Stimulated activated CD4-positive, alpha-beta T cell treated with anti-CD3 and anti-CD28 coated beads, Interleukin-1b, Interleukin-23, amount 100 ng/mL, for 1 hour (primary cell): ENCODE data around the gene SAMD4B.
"Not testable (repeated sequence)": the region's sequence is repeated elsewhere in the genome, so short reads cannot be mapped to it uniquely, and the experiment has no call there.

Source experiments
- DNase-seq, 2 donors: peaks; one replicate each; pipeline ENCODE4 v3.0.0-alpha.2; 2020; ENCODE audit warnings: low read depth in 2 of 2

SAMD4B gene

DNA sequence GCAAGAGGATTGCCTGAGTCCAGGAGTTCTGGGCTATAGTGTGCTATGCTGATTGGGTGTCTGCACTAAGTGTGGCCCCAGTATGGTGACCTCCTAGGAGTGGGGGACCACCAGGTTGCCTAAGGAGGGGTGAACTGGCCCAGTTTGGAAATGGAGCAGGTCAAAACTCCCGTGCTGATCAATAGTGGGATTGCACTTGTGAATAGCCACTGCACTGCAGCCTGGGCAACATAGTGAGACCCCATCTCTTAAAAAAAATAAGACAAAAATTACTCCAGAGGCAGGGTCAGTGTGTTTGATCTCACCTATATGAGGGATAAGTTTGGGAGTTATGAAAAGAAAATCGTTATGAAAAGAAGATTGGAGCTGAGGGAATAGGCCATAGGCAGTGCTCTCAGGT, 27.0 kb downstream of the SAMD4B start:
- DNase-seq: no peak

DNA sequence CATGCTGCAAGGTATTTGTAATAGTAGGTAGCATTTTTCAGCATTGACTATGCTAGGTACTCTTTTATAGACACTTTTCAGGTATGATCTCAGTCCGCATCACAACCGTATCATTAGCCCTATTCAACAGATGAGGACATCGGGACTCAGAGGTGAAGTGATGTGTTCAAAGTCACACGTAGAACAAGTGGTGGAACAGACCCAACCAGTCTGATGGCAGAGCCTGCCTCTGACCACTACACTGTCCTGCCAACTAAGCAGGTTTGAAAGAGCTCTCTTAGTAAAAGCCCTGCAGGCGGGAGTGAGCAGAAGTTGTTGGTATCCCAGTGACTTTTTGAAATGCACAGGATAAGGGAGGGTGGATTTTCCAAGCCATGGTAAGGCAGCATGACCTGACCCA, 28.5 kb downstream of the SAMD4B start:
- no peak for DNase-seq

GRCh38 chr19:39372047-39372802, 30.0 kb downstream of the SAMD4B start:
- no peak for DNase-seq

DNA sequence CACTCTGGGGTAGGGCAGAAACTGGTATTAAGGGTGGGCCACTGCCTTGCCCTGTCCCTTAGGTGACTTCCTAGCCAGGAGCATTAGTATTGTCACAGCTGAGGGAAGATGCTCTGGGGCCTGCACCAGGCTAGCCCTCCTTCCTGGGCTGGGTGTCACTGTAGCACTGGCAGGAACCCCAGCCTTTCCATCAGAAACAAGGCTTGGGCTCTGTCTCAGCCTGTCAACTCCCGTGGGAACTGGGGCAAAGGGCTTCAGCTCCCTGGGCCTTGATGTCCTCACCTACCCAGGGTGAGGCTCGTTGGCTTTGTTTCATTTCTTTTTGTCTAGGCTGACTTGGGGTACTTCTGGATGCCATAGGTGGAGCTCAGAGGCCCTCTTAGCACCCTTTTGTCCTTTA, 30.7 kb downstream of the SAMD4B start:
- no peak for DNase-seq

DNA sequence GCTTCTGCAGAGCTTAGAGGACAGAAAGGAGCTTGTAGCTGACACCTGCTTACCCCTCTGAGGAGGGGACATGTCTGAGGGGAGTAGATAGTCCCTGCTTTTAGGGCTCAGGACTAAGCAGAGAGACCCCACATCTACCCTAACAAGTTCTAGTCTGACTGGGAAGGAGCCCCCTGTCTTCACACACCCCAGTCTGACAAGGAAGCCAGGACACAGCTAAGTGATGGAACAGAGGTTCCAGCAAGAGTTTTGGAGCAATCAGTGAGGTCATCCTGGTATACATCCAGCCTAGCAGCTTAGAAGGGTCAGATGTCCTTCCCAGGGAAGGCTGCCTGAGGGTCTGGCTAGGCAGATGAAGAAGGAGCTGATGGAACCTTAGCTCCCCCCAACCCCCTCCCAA, 33.7 kb downstream of the SAMD4B start:
- no peak for DNase-seq

GRCh38 chr19:39377373-39378362, 35.4 kb downstream of the SAMD4B start:
- DNase-seq: no peak

DNA sequence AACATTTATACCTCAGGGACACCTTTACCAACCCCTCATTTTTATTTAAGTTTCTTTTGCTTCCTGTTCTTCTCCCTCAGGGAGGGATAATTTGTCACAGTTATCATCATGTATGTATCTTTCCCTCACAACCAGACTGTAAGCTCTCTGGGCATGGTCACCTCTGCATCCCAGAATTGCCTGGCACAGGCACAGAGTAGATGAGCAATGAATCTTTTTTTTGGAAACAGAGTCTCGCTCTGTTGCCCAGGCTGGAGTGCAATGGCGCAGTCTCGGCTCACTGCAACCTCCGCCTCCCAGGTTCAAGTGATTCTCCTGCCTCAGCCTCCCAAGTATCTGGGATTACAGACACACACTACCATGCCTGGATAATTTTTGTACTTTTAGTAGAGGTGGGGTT, 37.1 kb downstream of the SAMD4B start:
- DNase-seq: not testable (repeated sequence)

- no peak for DNase-seq
Observed at GRCh38 chr19:39379865-39380396, 37.7 kb downstream of the SAMD4B start.

DNA sequence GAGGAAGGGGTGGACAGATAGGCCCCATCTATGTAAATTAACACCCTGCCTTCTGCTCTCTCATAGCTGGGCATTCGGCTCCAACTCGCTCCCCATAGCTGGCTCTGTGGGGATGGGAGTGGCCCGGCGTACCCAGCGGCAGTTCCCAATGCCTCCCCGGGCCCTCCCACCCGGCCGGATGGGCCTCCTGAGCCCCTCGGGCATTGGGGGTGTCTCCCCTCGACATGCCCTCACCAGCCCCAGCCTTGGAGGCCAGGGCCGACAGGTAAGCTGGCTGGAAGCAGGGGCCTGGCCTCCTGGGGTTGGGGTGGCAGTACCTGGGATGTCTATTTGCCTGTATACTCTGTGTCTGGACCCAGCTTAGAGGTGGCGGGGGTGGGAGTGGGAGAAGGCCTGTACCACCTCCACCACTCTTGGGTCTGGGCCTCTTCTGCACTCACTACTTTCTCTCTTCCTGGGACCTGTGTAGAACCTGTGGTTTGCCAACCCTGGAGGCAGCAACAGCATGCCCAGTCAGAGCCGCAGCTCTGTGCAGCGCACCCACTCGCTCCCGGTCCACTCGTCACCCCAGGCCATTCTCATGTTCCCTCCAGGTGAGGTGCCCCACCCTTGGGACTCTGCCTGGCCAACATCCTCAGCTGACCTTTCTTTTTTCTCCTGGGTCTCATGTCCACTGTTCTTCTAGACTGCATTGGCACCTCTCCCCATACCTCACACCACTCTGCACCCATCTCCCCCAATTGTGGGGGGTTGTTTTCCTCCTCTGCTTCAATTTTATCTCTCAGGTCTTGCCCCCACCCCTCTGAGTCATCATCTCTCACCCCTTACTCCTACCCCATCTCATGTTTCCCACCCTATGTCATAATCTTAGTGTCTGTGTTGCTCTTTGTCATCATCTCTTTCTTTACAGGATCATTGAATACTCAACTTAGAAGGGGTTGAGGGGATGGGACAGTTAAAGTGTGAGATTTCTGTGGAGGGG, 38.6 kb downstream of the SAMD4B start:
- DNase-seq: no peak

GRCh38 chr19:39381910-39382611, 39.8 kb downstream of the SAMD4B start:
- DNase-seq: no peak

DNA sequence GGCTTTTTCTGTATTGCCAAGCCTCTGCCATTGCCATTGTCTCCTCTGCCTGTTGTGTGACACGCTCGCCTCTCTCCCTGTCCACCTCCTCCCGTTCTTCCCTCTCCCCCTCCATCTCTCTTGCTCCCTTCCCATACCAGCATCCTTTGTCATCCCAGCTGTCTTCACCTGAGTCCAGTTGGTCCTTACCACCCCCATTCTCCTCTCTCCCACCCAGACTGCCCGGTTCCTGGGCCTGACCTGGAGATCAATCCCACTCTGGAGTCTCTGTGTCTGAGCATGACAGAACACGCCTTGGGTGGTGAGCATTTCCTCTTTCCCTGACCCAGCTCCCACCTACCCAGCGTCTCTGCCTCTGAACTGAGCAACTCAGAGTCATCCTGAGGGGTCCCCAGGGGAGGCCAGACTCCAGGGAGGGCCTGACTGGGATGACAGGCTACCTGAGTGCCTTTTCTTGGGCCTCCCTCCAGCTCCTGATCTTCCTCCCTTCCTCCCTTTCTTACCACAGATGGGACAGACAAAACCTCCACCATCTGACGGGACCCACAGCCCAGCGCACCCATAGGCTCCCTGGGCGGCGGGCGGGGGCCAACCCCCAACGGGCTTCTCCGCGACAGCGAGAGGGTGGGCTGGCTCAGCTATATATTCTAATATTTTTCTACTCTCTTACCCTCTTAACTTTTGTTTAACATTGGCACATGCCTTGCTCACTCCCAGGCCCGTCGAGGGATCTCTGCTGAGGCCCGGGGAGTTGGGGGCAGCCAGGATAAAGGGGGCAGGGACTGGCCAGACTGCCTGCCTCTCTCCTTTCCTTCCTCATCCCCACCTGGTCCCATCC, 41.0 kb downstream of the SAMD4B start:
- no peak for DNase-seq

GRCh38 chr19:39384839-39385568, 42.8 kb downstream of the SAMD4B start:
- DNase-seq: no peak

GRCh38 chr19:39385629-39386411, 43.6 kb downstream of the SAMD4B start:
- DNase-seq: no peak

DNA sequence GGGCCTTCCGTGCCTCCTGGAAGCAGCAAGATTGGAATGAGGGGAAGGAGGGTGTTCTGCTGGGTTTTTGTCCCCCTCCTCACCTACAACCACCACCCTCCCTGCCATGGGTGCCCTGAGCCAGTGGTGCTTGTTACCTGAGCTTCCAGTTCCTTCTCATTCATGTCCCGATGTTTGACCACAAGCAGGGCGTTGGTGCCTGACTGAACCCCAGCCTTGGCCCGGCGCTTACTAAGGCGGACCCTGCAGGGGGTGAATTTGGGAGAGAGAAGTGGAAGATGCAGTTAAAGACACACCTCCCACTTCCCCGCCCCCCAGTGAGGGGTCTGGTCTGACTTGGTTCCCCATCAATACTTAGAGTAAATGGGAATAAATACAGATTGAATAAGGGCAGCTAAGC, 44.3 kb downstream of the SAMD4B start:
- no peak for DNase-seq

DNA sequence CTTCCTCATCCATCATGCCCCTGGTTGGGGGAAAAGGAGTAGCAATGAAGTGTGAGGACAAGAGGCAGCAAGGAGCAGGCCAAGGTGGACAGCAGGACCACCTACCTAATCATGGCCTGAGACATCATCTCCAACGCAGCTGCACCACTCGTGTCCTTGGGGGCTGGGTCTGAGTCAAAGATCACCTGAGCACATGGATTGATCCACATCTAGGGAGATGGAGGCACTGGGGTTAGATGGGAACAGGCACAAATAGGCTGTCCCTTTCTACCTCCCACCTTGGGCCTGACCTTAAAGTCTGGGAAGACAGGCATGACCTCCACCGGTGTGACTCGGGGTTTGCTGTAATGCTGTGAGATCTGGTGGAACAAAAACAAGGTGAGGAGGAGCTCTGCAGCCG, 46.4 kb downstream of the SAMD4B start:
- no peak for DNase-seq

GRCh38 chr19:39389631-39390414, 47.6 kb downstream of the SAMD4B start:
- DNase-seq: no peak

DNA sequence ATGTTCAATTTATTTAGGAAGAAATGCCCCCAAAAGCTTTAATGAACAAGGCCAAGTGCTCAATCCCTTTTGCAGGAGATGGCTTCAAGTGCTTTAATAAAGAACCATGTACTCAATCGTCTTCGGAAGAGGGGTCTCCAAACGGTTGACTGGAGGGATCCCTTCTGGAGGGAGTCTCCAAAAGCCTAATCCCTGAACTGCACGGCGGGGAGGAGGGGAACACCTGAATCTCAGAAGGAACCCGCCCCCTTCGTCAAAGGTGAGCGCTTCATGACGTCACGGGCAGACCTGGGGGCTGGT, 48.2 kb downstream of the SAMD4B start:
- DNase-seq: peak; percentile 58
